HG03159 (cell line): ENCODE data around the gene NACC1.

Experiments used
- ATAC-seq: cut with Tn5 transposase; IDR thresholded peaks from one replicate; pipeline ENCODE4 v1.9.1; 2021; ENCODE audit warnings: mild to moderate bottlenecking, moderate library complexity; ENCODE audit not compliant: unreplicated experiment

NACC1 gene

GRCh38 chr19:13187419-13187818 is 69.4 kb downstream of the NACC1 start:
- no peak for ATAC-seq

DNA sequence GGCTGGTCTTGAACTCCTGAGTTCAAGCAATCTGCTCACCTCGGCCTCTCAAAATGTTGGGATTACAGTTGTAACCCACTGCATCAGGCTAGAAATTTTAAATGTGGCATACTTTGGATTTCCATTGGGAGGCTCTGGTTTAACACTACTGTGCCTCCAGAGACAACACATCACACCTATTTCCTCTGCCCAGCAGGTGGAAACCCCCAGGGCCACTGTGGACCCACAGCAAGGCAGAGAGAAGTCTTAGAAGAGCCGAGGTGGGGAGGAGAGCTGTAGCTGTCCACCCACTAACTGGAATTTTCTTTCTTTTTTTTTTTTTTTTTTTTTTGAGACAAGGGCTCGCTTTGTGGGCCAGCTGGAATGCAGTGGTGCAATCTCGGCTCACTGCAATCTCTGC is 71.5 kb downstream of the NACC1 start:
- ATAC-seq = no peak
